ENCODE results near the gene ECI1.
A peak's percentile ranks its signal among the peaks of the same experiment; 100 is the strongest.
"Not testable (repeated sequence)": the region's sequence is repeated elsewhere in the genome, so short reads cannot be mapped to it uniquely, and the experiment has no call there.

The ECI1 gene

GRCh38 chr16:2209258-2210008 lies 42.0 kb downstream of the ECI1 start:
- DNase-seq, result no peak

- DNase-seq, result no peak
Measured at GRCh38 chr16:2208772-2209171, 42.6 kb downstream of the ECI1 start.

GRCh38 chr16:2208308-2208707 lies 43.1 kb downstream of the ECI1 start:
- DNase-seq, result no peak

GRCh38 chr16:2207872-2208271 lies 43.5 kb downstream of the ECI1 start:
- no peak for DNase-seq

GRCh38 chr16:2206780-2207433 lies 44.5 kb downstream of the ECI1 start:
- no peak for DNase-seq

DNA sequence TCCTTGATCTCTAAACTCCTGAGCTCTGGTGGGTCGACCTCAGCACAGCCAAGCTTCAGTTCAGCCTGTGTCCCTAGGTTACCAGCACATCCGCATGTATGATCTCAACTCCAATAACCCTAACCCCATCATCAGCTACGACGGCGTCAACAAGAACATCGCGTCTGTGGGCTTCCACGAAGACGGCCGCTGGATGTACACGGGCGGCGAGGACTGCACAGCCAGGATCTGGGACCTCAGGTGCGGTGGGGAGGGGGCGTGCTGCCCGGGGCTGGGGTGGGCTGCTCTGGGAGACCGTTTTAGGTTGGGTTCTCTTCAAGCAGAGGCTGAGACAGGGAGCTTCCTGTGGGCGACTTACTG lies 45.0 kb downstream of the ECI1 start:
- DNase-seq, result no peak

GRCh38 chr16:2205967-2206313 lies 45.4 kb downstream of the ECI1 start:
- no peak for DNase-seq

DNA sequence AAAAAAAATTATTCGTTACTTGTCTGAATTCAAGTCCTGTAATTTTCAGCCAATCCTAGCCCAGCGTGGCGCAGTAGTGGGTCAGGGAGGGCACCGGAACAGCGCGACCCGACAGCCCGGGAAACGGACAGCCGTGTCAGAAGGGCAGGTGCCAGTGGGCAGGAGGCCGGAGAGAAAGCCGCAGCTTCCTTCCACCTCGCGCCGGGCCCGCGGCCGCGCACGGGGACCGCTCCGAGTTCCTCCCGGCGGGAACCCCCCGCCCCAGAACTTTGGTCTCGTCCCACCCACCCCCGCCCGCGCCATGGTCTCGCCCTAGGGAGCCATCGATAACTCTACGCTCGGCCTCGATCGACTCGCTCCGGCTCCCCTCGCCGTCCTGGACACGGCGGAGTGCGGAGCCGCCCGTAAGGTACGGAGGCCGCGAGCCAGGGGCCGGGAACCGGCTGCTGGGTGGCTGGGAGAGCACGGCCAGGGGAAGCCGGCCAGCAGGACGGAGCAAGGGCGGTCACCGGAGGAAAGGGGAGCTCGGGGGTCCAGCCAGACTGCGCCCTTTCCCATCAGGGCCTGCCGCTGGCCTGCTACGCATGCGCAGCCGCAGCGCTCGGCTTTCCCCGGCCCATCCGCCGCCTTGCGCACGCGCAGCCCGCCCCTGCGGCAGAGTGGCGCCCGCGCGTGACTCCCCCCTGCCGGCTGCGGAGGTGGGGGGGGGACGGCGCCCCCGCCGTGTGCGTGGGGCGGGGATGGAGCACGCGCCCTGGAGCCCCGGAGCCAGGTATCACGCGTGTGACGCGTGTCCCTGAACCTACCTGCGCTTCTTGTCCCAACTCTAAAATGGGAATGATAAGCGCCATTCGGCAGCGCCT lies 46.1 kb downstream of the ECI1 start, which contains the start of gene MLST8:
MLST8 (plus strand) TSS at position 351 of the 863 bp plus-strand sequence. CDS start 632 bp downstream, outside the sequence.
- DNase-seq, result peak; percentile 58

DNA sequence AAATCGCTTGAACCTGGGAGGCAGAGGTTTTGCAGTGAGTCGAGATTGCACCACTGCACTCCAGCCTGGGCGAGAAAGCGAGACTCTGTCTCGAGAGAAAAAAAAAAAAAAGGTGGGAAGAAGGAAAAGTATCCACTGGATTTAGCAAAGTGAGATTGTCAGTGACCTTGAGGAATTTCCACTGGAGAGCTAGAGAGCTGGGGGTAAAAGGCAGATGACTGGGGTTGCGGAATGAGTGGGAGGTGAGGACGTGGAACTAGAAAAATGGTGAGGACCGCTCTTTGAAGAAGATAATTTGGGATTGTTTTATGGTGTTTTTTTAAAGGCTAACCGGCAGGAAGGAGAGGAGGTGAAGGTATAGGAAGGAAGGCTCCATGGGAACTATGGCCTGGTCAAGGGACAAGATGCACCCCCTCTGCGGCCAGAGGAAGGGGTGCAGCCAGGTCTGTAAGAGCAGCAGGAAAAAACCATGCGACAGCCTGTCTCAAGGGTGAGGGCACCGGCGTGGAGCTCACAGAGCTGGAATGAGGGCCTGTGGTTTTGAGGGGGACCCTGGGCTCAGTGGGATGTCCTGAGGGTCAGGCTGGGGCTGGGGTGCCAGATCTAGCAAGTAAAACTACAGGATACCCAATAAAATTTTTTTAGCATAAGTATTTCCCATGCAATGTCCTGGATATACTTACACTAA lies 46.8 kb downstream of the ECI1 start:
- DNase-seq, result no peak

- not testable (repeated sequence) for DNase-seq
Measured at GRCh38 chr16:2203119-2203688, 48.2 kb downstream of the ECI1 start.

DNA sequence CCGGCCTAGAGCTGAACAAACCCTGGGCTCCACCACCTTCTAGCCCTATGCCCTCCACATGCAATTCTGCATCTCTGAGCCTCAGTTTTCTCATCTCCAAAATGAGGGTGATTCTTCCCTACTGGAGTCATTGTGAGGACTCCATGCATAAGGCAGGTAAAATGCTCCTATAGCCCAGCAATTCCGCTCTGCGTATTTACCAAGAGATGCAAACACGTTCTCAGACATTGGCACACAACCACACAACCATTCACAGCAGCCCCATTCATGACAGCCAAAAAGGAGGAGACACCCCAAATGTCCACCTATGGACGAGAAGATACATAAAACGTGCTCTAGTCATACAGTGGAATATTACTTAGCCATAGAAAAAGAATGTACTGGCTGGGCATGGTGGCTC lies 51.1 kb downstream of the ECI1 start:
- no peak for DNase-seq

DNA sequence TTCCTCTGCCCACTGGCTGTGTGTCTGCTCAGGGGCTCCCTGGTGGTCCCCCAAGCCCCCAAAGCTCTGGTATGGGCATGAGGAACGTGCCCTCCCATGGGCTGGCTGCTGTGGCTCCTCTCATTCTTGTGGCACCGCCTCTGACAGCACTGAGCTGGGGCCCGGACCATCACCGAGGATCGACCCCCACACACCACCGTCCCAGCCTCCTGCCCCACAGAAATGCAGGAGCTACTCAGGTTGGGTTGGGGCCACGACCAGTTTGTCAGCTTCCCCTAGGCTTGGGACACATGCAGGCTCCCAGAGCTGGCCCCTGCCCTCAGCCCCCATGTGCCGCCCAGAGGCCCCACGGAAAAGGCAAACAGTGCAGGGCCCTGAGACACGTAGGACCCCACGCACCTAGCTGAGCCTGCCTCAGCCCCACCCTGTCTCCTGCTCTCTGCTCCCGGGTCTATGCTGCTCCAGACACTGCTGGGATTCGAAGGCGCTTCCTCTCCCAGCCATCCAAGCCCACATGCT lies 51.7 kb downstream of the ECI1 start:
- no peak for DNase-seq

DNA sequence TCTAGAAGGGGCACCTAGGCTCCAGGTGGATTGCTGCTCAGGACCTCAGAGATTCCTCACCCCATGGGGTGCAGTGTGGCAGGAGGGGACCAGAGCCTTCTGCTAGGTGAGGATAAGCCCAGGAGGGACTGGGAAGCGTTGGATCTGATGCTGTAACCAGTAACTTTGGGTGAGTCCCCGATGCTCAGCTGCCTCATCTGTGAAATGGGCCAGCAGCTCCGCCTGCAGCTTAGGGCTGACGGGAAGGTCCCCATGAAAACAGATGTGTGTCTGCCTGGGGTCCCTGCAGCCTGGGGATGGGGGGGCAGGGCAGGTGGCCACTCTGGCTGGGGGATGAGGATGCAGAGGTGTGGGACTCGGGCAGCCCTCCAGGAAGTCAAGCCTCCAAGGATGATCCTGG lies 52.3 kb downstream of the ECI1 start:
- no peak for DNase-seq

DNA sequence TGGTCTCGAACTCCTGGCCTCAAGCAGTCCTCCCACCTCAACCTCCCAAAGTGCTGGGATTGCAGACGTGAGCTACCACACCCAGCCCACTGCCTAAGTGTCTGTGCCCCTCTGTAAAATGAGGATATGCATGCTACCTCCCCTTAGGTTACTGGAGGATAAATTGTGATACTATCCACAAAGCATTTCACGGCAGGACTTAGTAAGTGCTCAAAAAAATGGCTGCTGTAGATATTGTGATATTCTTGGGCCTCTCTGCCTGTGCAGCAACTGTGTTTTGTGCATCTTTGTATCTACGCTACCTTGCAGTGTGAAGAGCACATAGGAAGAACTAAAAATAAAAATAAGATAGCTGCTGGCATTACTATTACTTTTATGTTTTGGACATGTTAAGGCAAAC lies 53.1 kb downstream of the ECI1 start:
- no peak for DNase-seq

DNA sequence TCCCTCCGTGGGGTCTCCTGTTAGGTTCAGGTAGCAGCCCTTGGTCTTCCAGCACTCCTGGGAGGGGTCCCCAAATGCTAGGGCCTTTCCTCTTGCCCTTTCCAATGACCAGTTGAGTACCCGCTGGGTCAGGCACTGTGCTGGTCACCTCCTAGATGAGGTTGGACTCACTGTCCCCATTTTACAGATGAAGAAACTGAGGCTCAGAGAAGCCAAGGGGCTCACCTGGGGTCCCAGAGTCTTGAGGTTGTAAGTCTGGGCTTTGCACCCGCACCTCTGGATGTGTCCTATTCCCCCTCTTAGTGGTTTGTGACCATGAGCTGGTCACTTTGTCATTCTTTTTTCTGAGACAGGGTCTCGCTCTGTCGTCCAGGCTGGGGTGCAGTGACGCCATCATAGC lies 53.6 kb downstream of the ECI1 start:
- no peak for DNase-seq

- no peak for DNase-seq
Measured at GRCh38 chr16:2196981-2197511, 54.3 kb downstream of the ECI1 start.

- no peak for DNase-seq
Measured at GRCh38 chr16:2196162-2196980, 55.0 kb downstream of the ECI1 start, which contains the start of gene CASKIN1. TSS of gene CASKIN1 (minus strand) at chr16:2196605. CDS start at chr16:2196432, 173 bp downstream.

DNA sequence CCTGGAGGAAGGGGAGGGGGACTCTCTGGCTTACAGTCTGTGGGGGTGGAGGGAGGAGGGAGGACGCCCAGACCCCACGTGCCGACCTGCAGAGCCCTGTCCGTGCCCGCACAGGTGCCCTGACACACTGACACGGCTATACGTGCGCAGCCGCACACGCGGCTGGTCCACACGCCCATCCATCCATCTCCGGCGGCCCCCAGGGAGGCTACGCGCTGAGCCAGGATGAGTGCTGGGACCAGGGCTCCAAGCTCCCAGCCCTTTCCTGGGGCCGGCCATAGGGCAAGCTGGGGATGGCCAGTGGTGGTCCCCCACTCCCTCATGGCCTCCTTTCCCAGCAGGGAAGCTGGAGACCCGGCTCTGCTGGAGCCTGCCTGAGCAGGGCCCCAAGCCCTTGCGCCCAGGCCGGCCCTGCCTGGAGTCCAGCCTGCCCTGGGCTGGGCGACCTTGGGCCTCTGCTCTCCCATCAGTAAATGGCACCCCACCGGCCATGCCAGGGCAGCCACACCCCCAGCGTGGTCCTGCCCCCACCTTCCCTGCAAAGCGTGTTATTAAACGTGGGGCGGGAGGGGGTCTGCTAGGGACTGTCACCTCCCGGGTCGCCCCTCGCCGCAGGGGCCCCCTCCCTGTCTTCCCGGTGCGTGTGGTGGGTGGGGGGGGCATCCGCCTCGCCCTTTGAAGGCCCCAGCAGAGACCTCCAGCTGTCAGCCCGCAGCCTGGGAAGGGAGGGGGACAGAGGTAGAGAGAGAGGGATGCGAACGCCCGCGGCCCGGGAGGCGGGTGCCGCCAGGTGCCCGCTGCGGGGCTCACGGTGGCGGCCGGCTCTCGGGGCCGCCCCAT lies 55.8 kb downstream of the ECI1 start:
- no peak for DNase-seq

- DNase-seq, result peak; percentile 34
Measured at GRCh38 chr16:2194852-2195321, 56.5 kb downstream of the ECI1 start.

Data from DMS 273 treated with DMSO at 0.1 percent for 48 hours (cell line).